Neural cell (in vitro differentiated cells): ENCODE results near the gene INS. TPM values are rescaled to one million over a fixed set of nuclear protein-coding genes. Genes with fewer than 3 reads are reported as not detected.

Experiments used
- H2AFZ ChIP-seq: fragments of 200-600, 300-800 bp; sonication (generic), shearing (Covaris generic); 2 replicates; pipeline ENCODE4 v1.6.0; 2014; ENCODE audit warnings: low read depth, mild to moderate bottlenecking, antibody characterized with exemption, low read length, moderate library complexity
- H3F3A ChIP-seq: fragments of 200-600 bp; shearing (Covaris generic); 2 replicates; pipeline ENCODE4 v1.6.1; 2016; ENCODE audit warnings: mild to moderate bottlenecking, moderate library complexity, mixed read lengths, antibody characterized with exemption, low read length; ENCODE audit not compliant: insufficient read depth, poor library complexity, severe bottlenecking
- H3K27ac ChIP-seq: fragments of 200-600, 300-800 bp; sonication (generic), shearing (Covaris generic); 2 replicates; pipeline ENCODE4 v1.5.1; 2014; ENCODE audit warnings: mild to moderate bottlenecking, low read length, moderate library complexity
- H3K27me3 ChIP-seq: fragments of 300-800, 200-600 bp; sonication (generic), shearing (Covaris generic); 2 replicates; pipeline ENCODE4 v1.6.0; 2014; ENCODE audit warnings: mild to moderate bottlenecking, low read depth, low read length, moderate library complexity; ENCODE audit not compliant: insufficient read depth
- H3K36me3 ChIP-seq: fragments of 300-800, 200-600 bp; sonication (generic), shearing (Covaris generic); 2 replicates; pipeline ENCODE4 v1.5.1; 2014; ENCODE audit warnings: mild to moderate bottlenecking, antibody characterized with exemption, low read length, moderate library complexity; ENCODE audit not compliant: insufficient read depth
- H3K4me2 ChIP-seq: fragments of 300-800, 200-600 bp; sonication (generic), shearing (Covaris generic); 2 replicates; pipeline ENCODE4 v1.6.0; 2014; ENCODE audit warnings: mild to moderate bottlenecking, low read length
- H3K4me3 ChIP-seq: fragments of 300-800, 200-600 bp; sonication (generic), shearing (Covaris generic); 2 replicates; pipeline ENCODE4 v1.5.1; 2014; ENCODE audit warnings: mild to moderate bottlenecking, low read length, moderate library complexity
- H3K79me2 ChIP-seq: fragments of 200-600 bp; shearing (Covaris generic); replicated peaks from 2 replicates; pipeline ENCODE4 v1.6.0; 2014; ENCODE audit warnings: mild to moderate bottlenecking, low read length, moderate library complexity; ENCODE audit not compliant: insufficient read depth
- H3K9ac ChIP-seq: fragments of 300-800, 200-600 bp; sonication (generic), shearing (Covaris generic); 2 replicates; pipeline ENCODE4 v1.6.1; 2016; ENCODE audit warnings: mild to moderate bottlenecking, low read length, mixed read lengths
- H3K9me2 ChIP-seq: fragments of 200-600 bp; shearing (Covaris generic); 2 replicates; pipeline ENCODE4 v1.6.1; 2016; ENCODE audit warnings: mild to moderate bottlenecking, low read length, mixed read lengths; ENCODE audit not compliant: insufficient read depth
- H3K9me3 ChIP-seq: fragments of 200-600, 300-800 bp; sonication (generic), shearing (Covaris generic); 2 replicates; pipeline ENCODE4 v1.6.1; 2016; ENCODE audit warnings: mild to moderate bottlenecking, mixed run types, low read length, moderate library complexity, mixed read lengths
- H4K20me1 ChIP-seq: fragments of 200-600 bp; shearing (Covaris generic); 2 replicates; pipeline ENCODE4 v1.6.1; 2016; ENCODE audit warnings: mild to moderate bottlenecking, mixed run types; ENCODE audit not compliant: insufficient read depth
- CTCF ChIP-seq: fragments of 450-650 bp; IDR thresholded peaks from 2 replicates; pipeline ENCODE4 v1.5.1; 2014; ENCODE audit warnings: antibody characterized with exemption, mild to moderate bottlenecking, moderate library complexity; ENCODE audit not compliant: poor library complexity, severe bottlenecking
- EP300 ChIP-seq: fragments of 450-650 bp; conservative IDR thresholded peaks from 2 replicates; pipeline ENCODE4 v1.6.1; 2014; ENCODE audit warnings: antibody characterized with exemption, mild to moderate bottlenecking, moderate library complexity; ENCODE audit not compliant: poor library complexity, severe bottlenecking
- EZH2 ChIP-seq: fragments of 200-600, 300-800 bp; shearing (Covaris generic), sonication (generic); IDR thresholded peaks from 2 replicates; pipeline ENCODE4 v1.6.1; 2014; ENCODE audit warnings: antibody characterized with exemption, low read length, borderline replicate concordance, mild to moderate bottlenecking; ENCODE audit not compliant: insufficient read depth, poor library complexity, severe bottlenecking
- MXI1 ChIP-seq: fragments of 450-650 bp; conservative IDR thresholded peaks from 2 replicates; pipeline ENCODE4 v1.6.1; 2014; ENCODE audit warnings: antibody characterized with exemption, mild to moderate bottlenecking; ENCODE audit not compliant: poor library complexity, severe bottlenecking
- POLR2AphosphoS5 ChIP-seq: IDR thresholded peaks from 2 replicates; pipeline ENCODE4 v1.6.1; 2012
- RAD21 ChIP-seq: fragments of 450-650 bp; conservative IDR thresholded peaks from 2 replicates; pipeline ENCODE4 v1.6.1; 2014; ENCODE audit warnings: antibody characterized with exemption, mild to moderate bottlenecking, moderate library complexity
- SMC3 ChIP-seq: fragments of 450-650 bp; conservative IDR thresholded peaks from 2 replicates; pipeline ENCODE4 v1.6.1; 2014; ENCODE audit warnings: antibody characterized with exemption, mild to moderate bottlenecking, moderate library complexity; ENCODE audit not compliant: poor library complexity
- TAF1 ChIP-seq: IDR thresholded peaks from 2 replicates; pipeline ENCODE4 v1.6.1; 2012; ENCODE audit warnings: low read depth
- polyA plus RNA-seq: library from polyadenylated mRNA; depleted of rRNA; stranded (reverse); fragments of >200 nt; gene quantifications from 2 replicates; pipeline ENCODE4 v1.2.3, GENCODE V29; 2014
- TF ChIP-seq, protein P1 (sequence below): IDR thresholded peaks from 2 replicates; pipeline ENCODE4 v1.6.1; 2012; ENCODE audit warnings: borderline replicate concordance

Gene INS
- polyA plus RNA-seq, 1 donor from 2014 or later = not detected

DNA sequence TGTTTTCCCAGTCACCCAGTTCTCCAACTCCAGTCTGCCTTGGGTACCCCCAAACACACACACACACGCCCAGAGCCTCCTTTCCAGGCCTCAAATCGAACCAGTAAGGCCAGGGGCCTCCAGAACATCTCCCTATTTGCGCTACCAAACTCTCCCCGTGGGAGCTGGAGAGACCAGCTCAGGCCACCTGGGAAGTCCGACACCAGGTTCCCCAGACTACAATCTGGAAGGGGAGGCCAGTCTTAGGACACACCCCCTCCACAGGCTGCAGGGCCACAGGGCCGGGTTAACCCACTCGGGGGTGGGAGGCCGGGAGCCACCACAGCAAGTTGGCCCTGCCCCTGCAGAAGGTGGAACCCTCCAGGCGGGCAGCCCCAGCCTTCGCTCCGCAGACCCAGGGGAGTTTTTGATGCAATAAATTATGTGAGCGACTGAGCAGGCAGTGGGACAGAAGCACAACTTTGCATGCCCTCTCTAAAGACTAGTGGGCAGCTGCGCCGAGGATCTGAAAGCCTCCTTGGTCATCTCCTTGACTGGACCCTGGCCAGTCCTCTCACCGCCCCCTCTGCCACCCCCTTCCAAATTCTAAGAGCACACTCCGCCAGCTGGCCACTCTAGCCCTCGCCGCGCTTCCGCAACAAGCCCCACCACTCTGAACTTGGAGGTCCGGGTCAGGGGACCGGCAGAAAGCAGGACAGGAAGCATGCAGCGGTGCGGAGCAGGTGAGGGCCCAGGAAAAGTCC, 24.6 kb downstream of the INS start:
- H3K9me3 ChIP-seq = no peaks in the 10 kb centered on the region
- no peak overlapping the region for H3K27ac ChIP-seq
- no peaks in the 10 kb centered on the region for H3F3A ChIP-seq
- no peaks in the 10 kb centered on the region for H4K20me1 ChIP-seq
- no peak overlapping the region for H2AFZ ChIP-seq
- H3K36me3 ChIP-seq = no peaks in the 10 kb centered on the region
- H3K9ac ChIP-seq = no peak overlapping the region
- no peak overlapping the region for H3K4me3 ChIP-seq
- TF ChIP-seq POLR2AphosphoS5 (no peak), CTCF (no peak), RAD21 (no peak), EZH2 (no peak), TAF1 (no peak), SMC3 (no peak), MXI1 (no peak), EP300 (no peak)
- TF ChIP-seq, protein P1, sequence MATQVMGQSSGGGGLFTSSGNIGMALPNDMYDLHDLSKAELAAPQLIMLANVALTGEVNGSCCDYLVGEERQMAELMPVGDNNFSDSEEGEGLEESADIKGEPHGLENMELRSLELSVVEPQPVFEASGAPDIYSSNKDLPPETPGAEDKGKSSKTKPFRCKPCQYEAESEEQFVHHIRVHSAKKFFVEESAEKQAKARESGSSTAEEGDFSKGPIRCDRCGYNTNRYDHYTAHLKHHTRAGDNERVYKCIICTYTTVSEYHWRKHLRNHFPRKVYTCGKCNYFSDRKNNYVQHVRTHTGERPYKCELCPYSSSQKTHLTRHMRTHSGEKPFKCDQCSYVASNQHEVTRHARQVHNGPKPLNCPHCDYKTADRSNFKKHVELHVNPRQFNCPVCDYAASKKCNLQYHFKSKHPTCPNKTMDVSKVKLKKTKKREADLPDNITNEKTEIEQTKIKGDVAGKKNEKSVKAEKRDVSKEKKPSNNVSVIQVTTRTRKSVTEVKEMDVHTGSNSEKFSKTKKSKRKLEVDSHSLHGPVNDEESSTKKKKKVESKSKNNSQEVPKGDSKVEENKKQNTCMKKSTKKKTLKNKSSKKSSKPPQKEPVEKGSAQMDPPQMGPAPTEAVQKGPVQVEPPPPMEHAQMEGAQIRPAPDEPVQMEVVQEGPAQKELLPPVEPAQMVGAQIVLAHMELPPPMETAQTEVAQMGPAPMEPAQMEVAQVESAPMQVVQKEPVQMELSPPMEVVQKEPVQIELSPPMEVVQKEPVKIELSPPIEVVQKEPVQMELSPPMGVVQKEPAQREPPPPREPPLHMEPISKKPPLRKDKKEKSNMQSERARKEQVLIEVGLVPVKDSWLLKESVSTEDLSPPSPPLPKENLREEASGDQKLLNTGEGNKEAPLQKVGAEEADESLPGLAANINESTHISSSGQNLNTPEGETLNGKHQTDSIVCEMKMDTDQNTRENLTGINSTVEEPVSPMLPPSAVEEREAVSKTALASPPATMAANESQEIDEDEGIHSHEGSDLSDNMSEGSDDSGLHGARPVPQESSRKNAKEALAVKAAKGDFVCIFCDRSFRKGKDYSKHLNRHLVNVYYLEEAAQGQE = no peak
- no peaks in the 10 kb centered on the region for H3K9me2 ChIP-seq
- no peak overlapping the region for H3K4me2 ChIP-seq
- no peaks in the 10 kb centered on the region for H3K79me2 ChIP-seq
- H3K27me3 ChIP-seq = peaks cover 40% of the 10 kb centered on the region

DNA sequence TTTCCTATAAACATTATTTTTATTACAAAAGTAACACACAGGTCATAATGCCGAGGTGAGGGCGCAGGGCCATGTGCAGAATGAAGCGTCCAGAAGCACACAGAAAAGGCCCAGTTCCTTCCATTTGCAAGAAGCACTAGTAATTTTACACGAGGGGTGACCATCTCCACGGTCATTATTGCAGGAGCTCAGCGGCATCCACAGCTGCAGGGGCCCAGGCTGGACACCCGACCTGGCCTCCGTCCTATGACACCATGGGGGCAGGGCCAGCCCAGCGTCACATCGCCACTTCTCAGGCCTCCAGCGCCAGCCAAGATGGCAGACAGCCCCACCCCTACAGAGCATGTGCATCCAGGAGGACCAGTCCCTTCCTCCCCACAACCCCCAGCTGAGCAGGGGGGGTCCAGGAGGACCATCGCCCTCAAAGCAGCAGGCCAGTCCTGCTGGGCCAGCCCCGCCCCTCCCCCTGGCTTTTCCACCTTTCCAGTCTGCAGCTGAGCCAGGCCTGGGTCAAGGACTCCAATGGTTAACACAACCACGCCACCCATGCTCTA, 25.3 kb downstream of the INS start:
- no peaks in the 10 kb centered on the region for H3K9me3 ChIP-seq
- H3K27me3 ChIP-seq = peaks cover 33% of the 10 kb centered on the region
- TF ChIP-seq CTCF (no peak), RAD21 (no peak), TAF1 (no peak), EP300 (no peak), POLR2AphosphoS5 (no peak), MXI1 (no peak), SMC3 (no peak), EZH2 (no peak)
- TF ChIP-seq, protein P1 = no peak
- H3K4me3 ChIP-seq = no peak overlapping the region
- H3F3A ChIP-seq = no peaks in the 10 kb centered on the region
- no peaks in the 10 kb centered on the region for H3K79me2 ChIP-seq
- H4K20me1 ChIP-seq = no peaks in the 10 kb centered on the region
- H3K36me3 ChIP-seq = no peaks in the 10 kb centered on the region
- no peak overlapping the region for H2AFZ ChIP-seq
- no peaks in the 10 kb centered on the region for H3K9me2 ChIP-seq
- no peak overlapping the region for H3K27ac ChIP-seq
- H3K9ac ChIP-seq = no peak overlapping the region
- no peak overlapping the region for H3K4me2 ChIP-seq
